Left cardiac atrium (tissue), 4 donors: ENCODE data around the gene DAP. TPM values are rescaled to one million over a fixed set of nuclear protein-coding genes. Genes with fewer than 3 reads are reported as not detected.
A peak's percentile ranks its signal among the peaks of the same experiment; 100 is the strongest.
"Not testable (repeated sequence)": the region's sequence is repeated elsewhere in the genome, so short reads cannot be mapped to it uniquely, and the experiment has no call there.

Experiments
- ATAC-seq, 2 donors: fragments of 200-7000 bp; cut with Tn5 transposase; one replicate each; pipeline ENCODE4 v1.9.1; 2020; ENCODE audit warnings: mild to moderate bottlenecking in 2 of 2, moderate library complexity in 2 of 2
- DNase-seq: peaks from one replicate; pipeline ENCODE4 v3.0.0-alpha.2; 2020
- intact Hi-C, 2 donors: fragments of 100-400 bp; cut with DNase I; formaldehyde crosslinking; loops; one replicate each; pipeline versions ENCODE4 v1.14.1 to v1.15.1; 2022 to 2023
- total RNA-seq, 2 donors: library from RNA; stranded (reverse); fragmentation: NEBNext Ultra II Directional; extraction: Animal tissue kit (Norgen Biotek cat#: 25700); gene quantifications; one replicate each; pipeline ENCODE4 v1.2.1, GENCODE V29; 2021
- donor health status: DM: no; HTN: yes; CAD: no.
- donor health status: DM: no; HTN: yes; CAD: no; lungs with severe emphysema.
- donor health status: DM: yes; HTN: yes; CAD: no.
- donor health status: Dilated cardiomyopathy.

Gene DAP
- total RNA-seq, 2 donors from 2014 or later, result 44.6 to 66.9 TPM

GRCh38 chr5:10720766-10721165 lies 40.3 kb downstream of the DAP start:
- ATAC-seq, intact Hi-C loops: not testable (repeated sequence)

GRCh38 chr5:10719965-10720364 lies 41.1 kb downstream of the DAP start:
- DNase-seq (no peak), ATAC-seq (no peak)
- intact Hi-C loops, result no loop called here

More at GRCh38 chr5:10720766-10721165, 40.3 kb downstream of the DAP start:
- DNase-seq, result not testable (repeated sequence)

GRCh38 chr5:10718617-10719016 lies 42.4 kb downstream of the DAP start:
- ATAC-seq, DNase-seq, intact Hi-C loops: not testable (repeated sequence)

GRCh38 chr5:10716825-10717224 lies 44.2 kb downstream of the DAP start:
- DNase-seq, intact Hi-C loops, ATAC-seq: not testable (repeated sequence)

GRCh38 chr5:10715605-10716290 lies 45.3 kb downstream of the DAP start:
- intact Hi-C loops, result no loop called here
- no peak for DNase-seq
- ATAC-seq, result no peak

GRCh38 chr5:10712574-10713366 lies 48.3 kb downstream of the DAP start:
- intact Hi-C loops, result no loop called here
- DNase-seq (no peak), ATAC-seq (no peak)

- DNase-seq, result no peak
- peak in 1 of 2 donors; percentile 31 for ATAC-seq
- intact Hi-C loops, result no loop called here
These were observed 49.5 kb downstream of the DAP start for GRCh38 chr5:10711562-10711961.

- DNase-seq, result no peak
- intact Hi-C loops, result no loop called here
- ATAC-seq, result no peak
These were observed 50.4 kb downstream of the DAP start for GRCh38 chr5:10710513-10711128.

- intact Hi-C loops, result no loop called here
- DNase-seq (no peak), ATAC-seq (no peak)
These were observed 51.1 kb downstream of the DAP start for GRCh38 chr5:10709933-10710332.

- DNase-seq (no peak), ATAC-seq (no peak)
- intact Hi-C loops, result no loop called here
These were observed 51.6 kb downstream of the DAP start for GRCh38 chr5:10709409-10709808.

- DNase-seq, result no peak
- no peak for ATAC-seq
- intact Hi-C loops, result no loop called here
These were observed 52.7 kb downstream of the DAP start for GRCh38 chr5:10708189-10708944.

- no peak for ATAC-seq
- intact Hi-C loops, result no loop called here
- DNase-seq, result no peak
These were observed 53.6 kb downstream of the DAP start for GRCh38 chr5:10707198-10708142.

GRCh38 chr5:10706326-10706725 lies 54.7 kb downstream of the DAP start:
- intact Hi-C loops, result no loop called here
- DNase-seq, result no peak
- no peak for ATAC-seq

- no peak for ATAC-seq
- intact Hi-C loops, result no loop called here
- DNase-seq, result no peak
These were observed 55.3 kb downstream of the DAP start for GRCh38 chr5:10705747-10706146.

- no peak for DNase-seq
- intact Hi-C loops, result loop anchor here in 1 of 2 donors (5.0 kb wide), 1 partner anchor 347 kb away; no protein-coding TSS in a partner anchor
- peak; percentile 6 to 9 for ATAC-seq
These were observed 55.9 kb downstream of the DAP start for GRCh38 chr5:10704949-10705621.

GRCh38 chr5:10703676-10704075 lies 57.4 kb downstream of the DAP start:
- intact Hi-C loops, result loop anchor here in 1 of 2 donors (2.0 to 5.0 kb wide), 2 partner anchors 55 to 349 kb away; no protein-coding TSS in a partner anchor
- DNase-seq, result no peak
- peak; percentile 7 to 24 for ATAC-seq

GRCh38 chr5:10702911-10703491 lies 58.0 kb downstream of the DAP start:
- ATAC-seq (peak in 1 of 2 donors; percentile 69), DNase-seq (no peak)
- intact Hi-C loops, result loop anchor here in 1 of 2 donors (2.0 to 5.0 kb wide), 2 partner anchors 56 to 349 kb away; no protein-coding TSS in a partner anchor
